ENCODE results near the gene CCDC85C. TPM values are rescaled to one million over a fixed set of nuclear protein-coding genes. Genes with fewer than 3 reads are reported as not detected.

The CCDC85C gene
- total RNA-seq, 2 experiments from 2014 or later = 6.4 to 15.0 TPM

GRCh38 chr14:99480917-99481744 lies 122.9 kb downstream of the CCDC85C start, which contains the start of gene CCNK:
CCNK (plus strand) TSS chr14:99481409; CDS start chr14:99492678, 11,269 bp downstream.
- no TSS peak for BruUV-seq (replicated peaks)
- TF ChIP-seq, protein P1, sequence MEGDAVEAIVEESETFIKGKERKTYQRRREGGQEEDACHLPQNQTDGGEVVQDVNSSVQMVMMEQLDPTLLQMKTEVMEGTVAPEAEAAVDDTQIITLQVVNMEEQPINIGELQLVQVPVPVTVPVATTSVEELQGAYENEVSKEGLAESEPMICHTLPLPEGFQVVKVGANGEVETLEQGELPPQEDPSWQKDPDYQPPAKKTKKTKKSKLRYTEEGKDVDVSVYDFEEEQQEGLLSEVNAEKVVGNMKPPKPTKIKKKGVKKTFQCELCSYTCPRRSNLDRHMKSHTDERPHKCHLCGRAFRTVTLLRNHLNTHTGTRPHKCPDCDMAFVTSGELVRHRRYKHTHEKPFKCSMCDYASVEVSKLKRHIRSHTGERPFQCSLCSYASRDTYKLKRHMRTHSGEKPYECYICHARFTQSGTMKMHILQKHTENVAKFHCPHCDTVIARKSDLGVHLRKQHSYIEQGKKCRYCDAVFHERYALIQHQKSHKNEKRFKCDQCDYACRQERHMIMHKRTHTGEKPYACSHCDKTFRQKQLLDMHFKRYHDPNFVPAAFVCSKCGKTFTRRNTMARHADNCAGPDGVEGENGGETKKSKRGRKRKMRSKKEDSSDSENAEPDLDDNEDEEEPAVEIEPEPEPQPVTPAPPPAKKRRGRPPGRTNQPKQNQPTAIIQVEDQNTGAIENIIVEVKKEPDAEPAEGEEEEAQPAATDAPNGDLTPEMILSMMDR (conservative IDR thresholded peaks at IDR 0.05; ENCODE audit: low read length) = no peak
- TF ChIP-seq EZH2phosphoT487 (IDR thresholded peaks at IDR 0.05; ENCODE audit: borderline replicate concordance, low read depth, low read length) = no peak
- no peaks in the 10 kb centered on the region for H3K9me2 ChIP-seq (ENCODE audit: insufficient read depth, low read length)
- H3K79me2 ChIP-seq (ENCODE audit: insufficient read depth, low read depth, low read length) = peaks cover 88% of the 10 kb centered on the region
- no peaks in the 10 kb centered on the region for H3K9me3 ChIP-seq (ENCODE audit: low read length)
- H3K4me2 ChIP-seq (ENCODE audit: low read length) = peak within 1 kb of the TSS; percentile 89
- no peaks in the 10 kb centered on the region for H3K36me3 ChIP-seq (ENCODE audit: insufficient read depth, low read length)
- peak within 1 kb of the TSS; percentile 38 for H3K27ac ChIP-seq (ENCODE audit: low read depth, low read length, poor library complexity, severe bottlenecking)
- intact Hi-C loops (cut with micrococcal nuclease; ENCODE audit: unreplicated experiment) = loop anchor here (2.0 to 10.0 kb wide), 2 partner anchors 206 to 584 kb away; partner anchors contain the start of gene EVL
- peaks cover 66% of the 10 kb centered on the region for H4K20me1 ChIP-seq (ENCODE audit: insufficient read depth, low read length)
- peak within 1 kb of the TSS; percentile 95 for H3K4me3 ChIP-seq (ENCODE audit: low read depth, low read length, poor library complexity, severe bottlenecking)
- DNase-seq (ENCODE audit: low spot score) = peak; percentile 100
- ChIA-PET CTCF (ENCODE audit: unreplicated experiment) (interaction anchor here (0.6 to 0.7 kb wide), 3 partner anchors 9 to 677 kb away, joined by 3 read pairs; no protein-coding TSS in a partner anchor), POLR2A (interaction anchor here (0.6 to 1.6 kb wide), 13 partner anchors 9 to 666 kb away, joined by 3 to 6 read pairs (median 3); partner anchors contain the start of gene CYP46A1)
- H2AFZ ChIP-seq (ENCODE audit: low read length) = peak within 1 kb of the TSS; percentile 40
- H3K4me1 ChIP-seq (ENCODE audit: insufficient read depth, low read length, poor library complexity, severe bottlenecking) = peaks cover 23% of the 10 kb centered on the region

GRCh38 chr14:99479906-99480869 lies 123.8 kb downstream of the CCDC85C start, which contains the start of gene SETD3:
SETD3 (minus strand) TSS chr14:99480859; CDS start chr14:99465805, 15,054 bp downstream.
- Histone ChIP-seq H2AFZ (ENCODE audit: low read length) (peak within 1 kb of the TSS; percentile 40), H3K79me2 (ENCODE audit: insufficient read depth, low read depth, low read length) (peaks cover 88% of the 10 kb centered on the region), H3K9me3 (ENCODE audit: low read length) (no peaks in the 10 kb centered on the region), H3K36me3 (ENCODE audit: insufficient read depth, low read length) (no peaks in the 10 kb centered on the region), H3K9me2 (ENCODE audit: insufficient read depth, low read length) (no peaks in the 10 kb centered on the region), H3K27ac (ENCODE audit: low read depth, low read length, poor library complexity, severe bottlenecking) (peak within 1 kb of the TSS; percentile 38), H3K4me3 (ENCODE audit: low read depth, low read length, poor library complexity, severe bottlenecking) (peak within 1 kb of the TSS; percentile 95), H3K4me2 (ENCODE audit: low read length) (peak within 1 kb of the TSS; percentile 89), H4K20me1 (ENCODE audit: insufficient read depth, low read length) (peaks cover 73% of the 10 kb centered on the region), H3K4me1 (ENCODE audit: insufficient read depth, low read length, poor library complexity, severe bottlenecking) (peaks cover 23% of the 10 kb centered on the region)
- CTCF ChIA-PET (ENCODE audit: unreplicated experiment) = interaction anchor here (0.6 to 0.7 kb wide), 3 partner anchors 10 to 677 kb away, joined by 3 read pairs; no protein-coding TSS in a partner anchor
- POLR2A ChIA-PET = interaction anchor here (0.6 to 1.6 kb wide), 11 partner anchors 8 to 667 kb away, joined by 3 to 6 read pairs (median 3); no protein-coding TSS in a partner anchor
- peak; percentile 45 for DNase-seq (ENCODE audit: low spot score)
- intact Hi-C loops (cut with micrococcal nuclease; ENCODE audit: unreplicated experiment) = loop anchor here (2.0 to 10.0 kb wide), 2 partner anchors 207 to 585 kb away; partner anchors contain the start of gene EVL
- TF ChIP-seq, protein P1 (conservative IDR thresholded peaks at IDR 0.05; ENCODE audit: low read length) = no peak
- TF ChIP-seq EZH2phosphoT487 (IDR thresholded peaks at IDR 0.05; ENCODE audit: borderline replicate concordance, low read depth, low read length) = no peak
- no TSS peak for BruUV-seq (replicated peaks)

All from OCI-LY7 (cell line).